Stomach smooth muscle (tissue), 2 donors: ENCODE data around the gene AGBL2.
"Not testable (repeated sequence)": the region's sequence is repeated elsewhere in the genome, so short reads cannot be mapped to it uniquely, and the experiment has no call there.

Experiments
- H3K27ac ChIP-seq: one replicate; pipeline ENCODE4 v1.7.0; 2013; ENCODE audit warnings: mild to moderate bottlenecking, low read length, inconsistent platforms
- H3K27me3 ChIP-seq, 2 donors: one replicate each; pipeline ENCODE4 v1.7.0; 2013; ENCODE audit warnings: low read length in 2 of 2; ENCODE audit not compliant: insufficient read depth in 2 of 2, control insufficient read depth in 1 of 2
- H3K36me3 ChIP-seq, 2 donors: one replicate each; pipeline ENCODE4 v1.7.0; 2013; ENCODE audit warnings: low read length in 2 of 2; ENCODE audit not compliant: control insufficient read depth in 2 of 2, insufficient read depth in 2 of 2
- H3K4me1 ChIP-seq: one replicate; pipeline ENCODE4 v1.7.0; 2013; ENCODE audit warnings: low read length; ENCODE audit not compliant: control insufficient read depth, insufficient read depth
- H3K4me3 ChIP-seq, 2 donors: one replicate each; pipeline ENCODE4 v1.7.0; 2013; ENCODE audit warnings: low read length in 2 of 2
- H3K9ac ChIP-seq, 2 donors: one replicate each; pipeline ENCODE4 v1.7.0; 2013; ENCODE audit warnings: low read length in 2 of 2, mild to moderate bottlenecking in 1 of 2
- H3K9me3 ChIP-seq, 2 donors: one replicate each; pipeline ENCODE4 v1.7.0; 2013; ENCODE audit warnings: low read length in 2 of 2; ENCODE audit not compliant: control insufficient read depth in 2 of 2
- donor health status: healthy.
- donor health status: Pancreatic carcinoma.

AGBL2 gene

DNA sequence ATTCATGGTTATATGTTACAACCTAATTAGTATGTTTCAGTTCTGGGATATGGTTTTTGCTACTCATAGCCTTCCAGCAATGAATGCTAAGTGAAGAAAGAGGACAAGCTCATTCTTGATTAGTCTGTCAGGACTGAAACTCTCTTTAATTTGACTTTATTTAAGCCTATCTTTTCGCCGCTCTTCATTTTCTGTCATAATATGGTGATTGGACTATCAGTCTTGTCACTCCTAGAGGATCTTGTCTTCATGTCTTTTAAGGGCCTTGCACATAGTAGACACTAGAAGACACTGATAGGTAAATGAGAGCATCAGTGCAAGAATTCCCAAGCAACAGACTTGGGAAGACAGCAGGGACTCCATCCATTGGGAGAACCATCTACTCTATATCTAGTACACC is 53.9 kb downstream of the AGBL2 start:
- Histone ChIP-seq H3K4me1 (no peaks in the 10 kb centered on the region), H3K4me3 (no peak overlapping the region), H3K27ac (no peak overlapping the region), H3K9ac (no peak overlapping the region), H3K36me3 (no peaks in the 10 kb centered on the region), H3K27me3 (peaks cover 0 to 3% of the 10 kb centered on the region in 2 donors), H3K9me3 (no peaks in the 10 kb centered on the region)

DNA sequence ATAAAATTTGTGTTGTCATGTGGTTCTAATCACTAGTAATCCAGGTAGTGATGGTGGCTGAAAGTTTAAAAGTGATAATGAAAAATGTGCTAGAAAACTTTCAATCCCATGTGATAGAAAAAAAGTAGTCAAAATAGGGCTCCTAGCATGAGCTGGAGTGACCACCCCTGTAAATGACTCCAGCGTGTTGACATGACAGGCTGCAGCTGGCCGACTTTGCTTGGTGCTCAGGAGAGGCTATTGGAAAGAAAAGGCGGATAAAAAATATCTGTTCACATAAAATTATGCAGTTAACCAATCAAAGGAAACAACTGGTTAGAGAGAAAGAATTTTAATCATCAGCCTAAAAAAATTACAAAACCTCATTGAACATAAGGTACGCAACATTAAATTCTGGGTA is 55.9 kb downstream of the AGBL2 start:
- Histone ChIP-seq H3K9me3 (no peaks in the 10 kb centered on the region), H3K4me1 (no peaks in the 10 kb centered on the region), H3K27me3 (peaks cover 0 to 3% of the 10 kb centered on the region in 2 donors), H3K36me3 (no peaks in the 10 kb centered on the region), H3K4me3 (no peak overlapping the region), H3K9ac (no peak overlapping the region), H3K27ac (no peak overlapping the region)

GRCh38 chr11:47656260-47656885 is 58.8 kb downstream of the AGBL2 start:
- no peak overlapping the region for H3K27ac ChIP-seq
- H3K4me1 ChIP-seq = no peaks in the 10 kb centered on the region
- no peaks in the 10 kb centered on the region for H3K36me3 ChIP-seq
- peaks cover 0 to 3% of the 10 kb centered on the region in 2 donors for H3K27me3 ChIP-seq
- no peak overlapping the region for H3K4me3 ChIP-seq
- no peak overlapping the region for H3K9ac ChIP-seq
- H3K9me3 ChIP-seq = no peaks in the 10 kb centered on the region

- Histone ChIP-seq H3K36me3 (no peaks in the 10 kb centered on the region), H3K4me3 (no peak overlapping the region), H3K9me3 (no peaks in the 10 kb centered on the region), H3K27me3 (peaks cover 0 to 3% of the 10 kb centered on the region in 2 donors), H3K9ac (no peak overlapping the region), H3K4me1 (no peaks in the 10 kb centered on the region), H3K27ac (no peak overlapping the region)
These were observed 63.2 kb downstream of the AGBL2 start for GRCh38 chr11:47651818-47652469.

DNA sequence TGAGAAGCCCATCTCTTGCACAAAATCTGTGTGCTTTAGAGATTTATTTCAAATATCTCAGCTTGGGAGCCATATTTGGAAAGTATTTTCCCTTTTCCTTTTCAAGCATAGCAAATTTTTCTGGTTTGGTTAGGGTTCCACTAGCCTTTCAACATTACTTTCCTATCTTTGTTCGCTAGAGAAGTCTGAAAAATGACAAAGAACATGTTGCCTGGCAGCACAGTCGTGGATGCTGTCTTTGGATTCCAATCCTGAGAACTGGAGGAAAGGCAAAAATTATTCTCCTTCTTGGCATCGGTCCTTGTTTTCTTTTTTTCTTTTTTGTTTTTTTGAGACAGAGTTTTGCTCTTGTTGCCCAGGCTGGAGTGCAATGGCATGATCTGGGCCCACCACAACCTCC is 65.9 kb downstream of the AGBL2 start:
- no peaks in the 10 kb centered on the region for H3K9me3 ChIP-seq
- no peak overlapping the region for H3K4me3 ChIP-seq
- H3K27me3 ChIP-seq = no peaks in the 10 kb centered on the region
- H3K4me1 ChIP-seq = no peaks in the 10 kb centered on the region
- H3K36me3 ChIP-seq = no peaks in the 10 kb centered on the region
- no peak overlapping the region for H3K27ac ChIP-seq
- H3K9ac ChIP-seq = no peak overlapping the region

GRCh38 chr11:47646019-47646418 is 69.2 kb downstream of the AGBL2 start:
- H3K36me3 ChIP-seq = no peaks in the 10 kb centered on the region
- H3K9me3 ChIP-seq = no peaks in the 10 kb centered on the region
- no peak overlapping the region for H3K9ac ChIP-seq
- H3K27me3 ChIP-seq = no peaks in the 10 kb centered on the region
- peaks cover 6% of the 10 kb centered on the region for H3K4me1 ChIP-seq
- no peak overlapping the region for H3K27ac ChIP-seq
- H3K4me3 ChIP-seq = no peak overlapping the region

DNA sequence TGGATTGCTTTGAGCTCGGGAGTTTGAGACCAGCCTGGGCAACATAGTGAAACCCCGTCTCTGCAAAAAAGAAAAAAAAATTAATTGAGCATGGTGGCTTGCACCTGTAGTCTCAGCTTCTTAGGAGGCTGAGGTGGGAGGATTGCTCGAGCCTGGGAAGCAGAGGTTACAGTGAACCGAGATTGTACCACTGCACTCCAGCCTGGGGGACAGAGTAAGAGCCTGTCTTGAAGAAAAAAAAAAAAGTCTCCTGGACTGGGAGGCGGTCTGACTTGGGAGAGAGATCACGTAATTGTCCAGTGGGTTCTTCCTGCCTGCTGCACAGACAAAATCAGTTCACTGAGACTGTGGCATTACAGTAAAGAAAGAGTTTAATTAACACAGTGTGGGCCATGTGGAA is 69.7 kb downstream of the AGBL2 start:
- Histone ChIP-seq H3K9ac (no peak overlapping the region), H3K4me3 (no peak overlapping the region), H3K27ac (no peak overlapping the region), H3K4me1 (peaks cover 7% of the 10 kb centered on the region), H3K27me3 (no peaks in the 10 kb centered on the region), H3K9me3 (no peaks in the 10 kb centered on the region), H3K36me3 (no peaks in the 10 kb centered on the region)

DNA sequence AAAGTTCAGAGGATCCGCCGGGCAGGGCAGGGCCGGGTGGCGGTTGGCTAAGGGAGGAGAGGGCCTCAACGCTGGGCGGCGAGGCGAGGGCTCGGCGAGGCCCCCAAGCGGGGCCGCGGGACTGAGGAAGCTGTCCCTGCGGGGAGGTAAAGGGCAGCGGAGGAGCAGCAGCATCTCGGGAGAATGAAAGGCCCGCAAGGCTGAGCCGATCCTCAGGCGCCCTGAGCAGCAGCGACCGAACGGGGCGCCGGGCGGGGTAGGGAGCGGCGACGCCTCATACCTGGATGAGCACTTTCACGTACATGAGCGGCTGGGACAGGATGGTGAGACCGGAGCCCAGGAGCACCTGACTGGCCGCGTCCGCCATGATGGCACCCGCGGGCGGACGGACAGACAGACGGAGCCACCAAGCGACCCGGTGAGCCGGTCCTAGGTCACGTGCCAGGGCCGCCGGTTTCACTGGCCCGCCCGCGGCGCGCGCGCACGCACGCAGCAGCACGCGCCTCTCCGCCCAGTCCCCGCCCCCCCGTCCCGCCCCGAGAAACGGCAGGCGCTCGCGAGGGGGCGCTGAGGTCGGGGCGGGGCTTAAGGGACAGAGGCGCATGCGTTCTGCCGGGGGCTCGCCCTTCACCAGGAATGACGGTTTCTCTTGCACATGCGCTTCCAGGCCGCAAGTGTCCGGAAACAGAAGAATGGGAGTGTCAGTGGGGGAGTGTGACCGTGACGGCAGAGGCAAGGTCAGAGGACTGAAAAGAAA is 72.9 kb downstream of the AGBL2 start, which contains the start of gene MTCH2:
TSS of gene MTCH2 (minus strand) at position 461 of the 757 bp plus-strand sequence. CDS start at position 367, 94 bp downstream.
- H3K9ac ChIP-seq = peak within 1 kb of the TSS; percentile 91 to 94
- peak within 1 kb of the TSS; percentile 81 for H3K27ac ChIP-seq
- no peaks in the 10 kb centered on the region for H3K27me3 ChIP-seq
- no peaks in the 10 kb centered on the region for H3K9me3 ChIP-seq
- peaks cover 7 to 8% of the 10 kb centered on the region in 2 donors for H3K36me3 ChIP-seq
- peak within 1 kb of the TSS; percentile 89 for H3K4me3 ChIP-seq
- peaks cover 7% of the 10 kb centered on the region for H3K4me1 ChIP-seq

- H3K9me3 ChIP-seq = no peaks in the 10 kb centered on the region
These were observed 73.5 kb downstream of the AGBL2 start for GRCh38 chr11:47641600-47642098.

DNA sequence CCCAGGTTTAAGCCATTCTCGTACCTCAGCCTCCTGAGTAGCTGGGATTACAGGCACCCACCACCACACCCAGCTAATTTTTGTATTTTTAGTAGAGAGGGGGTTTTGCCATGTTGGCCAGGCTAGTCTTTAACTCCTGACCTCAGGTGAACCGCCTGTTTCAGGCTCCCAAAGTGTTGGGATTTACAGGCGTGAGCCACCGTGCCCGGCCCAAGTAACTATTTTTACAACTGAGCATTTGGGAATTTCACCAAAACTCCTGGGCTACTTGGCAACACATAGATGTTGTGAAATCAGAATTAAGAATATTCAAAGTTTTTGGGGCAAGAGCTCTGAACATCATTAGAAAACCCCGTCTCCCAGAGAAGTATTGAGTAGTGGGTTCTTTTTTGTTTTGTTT is 74.7 kb downstream of the AGBL2 start:
- not testable (repeated sequence) for H3K36me3 ChIP-seq, H3K4me3 ChIP-seq, H3K9ac ChIP-seq, H3K27ac ChIP-seq, H3K9me3 ChIP-seq, H3K4me1 ChIP-seq, H3K27me3 ChIP-seq

More at GRCh38 chr11:47641600-47642098, 73.5 kb downstream of the AGBL2 start:
- H3K36me3 ChIP-seq = peaks cover 7 to 8% of the 10 kb centered on the region in 2 donors
- peak overlapping the region; percentile 89 for H3K4me3 ChIP-seq
- H3K27me3 ChIP-seq = no peaks in the 10 kb centered on the region
- H3K27ac ChIP-seq = peak overlapping the region; percentile 81
- H3K4me1 ChIP-seq = peaks cover 7% of the 10 kb centered on the region
- peak overlapping the region; percentile 90 to 94 for H3K9ac ChIP-seq
